GM21717 (cell line): ENCODE results near the gene PPA2.
"Not testable (repeated sequence)": the region's sequence is repeated elsewhere in the genome, so short reads cannot be mapped to it uniquely, and the experiment has no call there.

Experiments
- ATAC-seq: cut with Tn5 transposase; IDR thresholded peaks from one replicate; pipeline ENCODE4 v1.9.1; 2021; ENCODE audit warnings: mild to moderate bottlenecking, moderate library complexity; ENCODE audit not compliant: unreplicated experiment

PPA2 gene

GRCh38 chr4:105460306-105460705, 13.6 kb downstream of the PPA2 start:
- ATAC-seq = no peak

- ATAC-seq = not testable (repeated sequence)
These were observed 15.3 kb downstream of the PPA2 start for GRCh38 chr4:105458541-105458940.

DNA sequence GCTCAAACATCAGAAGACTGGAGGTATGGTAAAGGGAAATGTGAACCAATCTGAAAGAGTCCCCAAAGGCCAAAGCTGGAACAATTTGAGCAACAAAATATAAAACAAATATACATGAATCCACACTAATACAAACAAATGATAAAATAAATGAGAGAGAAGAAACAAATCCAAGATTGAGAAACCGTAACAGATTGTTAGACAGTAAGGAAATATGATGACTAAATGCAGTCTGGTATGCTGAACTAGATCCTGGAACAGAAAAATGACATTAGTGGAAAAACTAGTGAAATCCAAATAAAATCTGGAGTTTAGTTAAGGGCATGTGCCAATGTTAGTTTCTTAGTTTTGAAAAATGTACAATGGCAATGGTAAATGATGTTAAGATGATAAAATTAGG, 15.9 kb downstream of the PPA2 start:
- ATAC-seq = no peak

- no peak for ATAC-seq
These were observed 17.9 kb downstream of the PPA2 start for GRCh38 chr4:105455998-105456397.

DNA sequence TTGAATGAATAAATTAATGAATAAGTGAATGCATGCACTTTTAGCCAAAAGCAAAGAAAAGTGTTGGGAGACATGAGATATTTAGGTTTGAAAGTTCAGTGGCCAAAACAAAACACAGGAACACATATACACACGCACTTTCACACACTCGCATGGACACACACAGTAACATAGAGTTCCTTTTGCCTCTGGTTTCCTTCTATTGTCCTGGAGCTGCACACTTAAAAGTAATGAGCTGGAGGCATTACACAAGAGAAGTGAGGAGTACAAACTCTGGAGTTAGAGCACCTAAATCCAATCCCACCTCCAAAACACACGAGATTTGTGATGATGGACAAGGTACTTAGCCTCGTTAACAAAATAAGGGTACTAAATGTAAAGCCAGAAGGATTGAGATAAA, 18.7 kb downstream of the PPA2 start:
- ATAC-seq = no peak

GRCh38 chr4:105453550-105454205, 20.2 kb downstream of the PPA2 start:
- peak; percentile 92 for ATAC-seq

GRCh38 chr4:105451346-105451745, 22.5 kb downstream of the PPA2 start:
- no peak for ATAC-seq

DNA sequence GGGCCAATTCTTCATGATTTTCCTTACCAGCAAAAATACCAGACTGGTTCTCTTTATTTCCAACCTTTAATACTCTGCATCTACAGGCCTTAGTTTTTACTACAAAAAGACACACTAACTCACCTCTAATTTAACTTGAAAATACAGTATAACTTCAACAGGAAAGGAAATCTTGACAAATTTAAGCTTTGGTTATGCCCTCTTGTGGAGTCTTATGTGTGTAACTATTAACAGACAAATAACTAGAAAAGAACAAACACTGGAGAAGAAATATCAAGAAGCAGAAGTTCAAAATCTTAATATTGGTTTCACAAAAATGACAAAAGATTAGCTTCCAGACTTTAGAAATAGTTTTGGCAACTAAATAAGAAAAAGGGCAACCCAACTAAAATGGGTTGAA, 33.0 kb downstream of the PPA2 start:
- no peak for ATAC-seq

- ATAC-seq = no peak
These were observed 36.2 kb downstream of the PPA2 start for GRCh38 chr4:105437637-105438036.

DNA sequence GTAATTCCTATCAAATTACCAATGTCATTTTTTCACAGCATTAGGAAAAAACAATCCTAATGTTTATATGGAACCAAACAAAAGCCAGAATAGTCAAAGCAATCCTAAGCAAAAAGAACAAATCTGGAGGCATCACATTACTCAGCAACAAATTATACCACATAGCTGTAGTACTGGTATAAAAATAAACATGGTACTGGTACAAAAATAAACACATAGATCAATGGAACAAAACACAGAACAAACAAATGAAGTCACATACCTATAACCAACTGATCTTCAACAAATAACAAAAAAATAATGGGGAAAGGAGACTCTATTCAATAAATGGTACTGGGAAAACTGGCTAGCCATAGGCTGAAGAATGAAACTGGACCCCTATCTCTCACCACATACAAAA, 37.4 kb downstream of the PPA2 start:
- ATAC-seq = no peak

- ATAC-seq = no peak
These were observed 38.9 kb downstream of the PPA2 start for GRCh38 chr4:105434940-105435339.

GRCh38 chr4:105433421-105433820, 40.4 kb downstream of the PPA2 start:
- no peak for ATAC-seq

GRCh38 chr4:105432438-105432837, 41.4 kb downstream of the PPA2 start:
- ATAC-seq = no peak

GRCh38 chr4:105430811-105431210, 43.1 kb downstream of the PPA2 start:
- ATAC-seq = no peak

DNA sequence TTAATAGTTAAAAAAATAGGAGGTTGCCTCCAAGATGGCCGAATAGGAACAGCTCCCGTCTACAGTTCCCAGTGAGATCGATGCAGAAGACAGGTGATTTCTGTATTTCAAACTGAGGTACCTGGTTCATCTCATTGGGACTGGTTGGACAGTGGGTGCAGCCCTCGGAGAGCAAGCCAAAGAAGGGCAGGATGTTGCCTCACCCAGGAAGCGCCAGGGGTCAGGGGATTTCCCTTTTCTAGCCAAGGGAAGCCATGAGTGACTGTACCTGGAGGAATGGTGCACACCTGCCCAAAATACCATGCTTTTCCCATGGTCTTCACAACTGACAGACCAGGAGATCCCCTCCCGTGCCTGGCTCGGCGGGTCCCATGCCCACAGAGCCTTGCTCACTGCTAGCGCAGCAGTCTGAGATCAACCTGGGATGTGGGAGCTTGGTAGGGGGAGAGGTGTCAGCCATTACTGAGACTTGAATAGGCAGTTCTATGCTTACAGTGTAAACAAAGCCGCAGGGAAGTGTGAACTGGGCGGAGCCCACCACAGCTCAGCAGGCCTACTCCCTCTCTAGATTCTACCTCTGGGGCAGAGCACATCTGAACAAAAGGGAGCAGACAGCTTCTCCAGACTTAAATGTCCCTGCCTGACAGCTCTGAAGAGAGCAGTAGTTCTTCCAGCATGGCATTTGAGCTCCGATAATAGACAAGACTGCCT, 47.5 kb downstream of the PPA2 start:
- no peak for ATAC-seq

DNA sequence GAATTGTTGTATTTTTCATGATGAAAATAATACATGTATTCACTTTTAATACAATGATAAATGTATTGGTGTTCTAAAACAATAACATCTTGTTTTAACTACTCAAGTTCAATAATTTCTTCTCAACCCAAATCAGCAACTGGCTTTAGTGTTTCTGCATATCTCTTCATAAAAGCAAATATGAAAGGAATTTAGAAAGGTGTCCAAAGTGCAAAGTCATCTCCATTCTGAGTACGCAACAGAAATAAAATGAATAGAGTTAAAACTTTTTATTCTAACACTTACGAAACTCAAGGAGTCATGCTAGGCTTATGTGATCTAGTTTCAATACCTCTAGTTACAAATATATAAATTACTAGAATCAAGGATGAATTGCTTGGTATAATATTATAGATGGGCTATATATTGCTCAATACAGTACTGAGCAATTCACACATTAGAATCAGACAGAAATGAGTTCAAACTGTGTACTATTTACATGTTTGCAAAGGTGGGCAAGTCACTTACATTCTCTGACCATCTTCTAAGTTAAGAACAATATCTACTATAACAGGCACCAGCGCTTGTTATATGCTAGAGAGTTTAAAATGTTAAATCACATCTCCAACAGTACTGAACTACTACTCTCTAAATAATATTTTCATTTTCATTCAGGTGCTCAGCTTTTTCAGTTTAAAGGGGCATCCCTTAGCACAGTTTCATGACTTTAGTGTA, 51.5 kb downstream of the PPA2 start:
- no peak for ATAC-seq

GRCh38 chr4:105417624-105418023, 56.2 kb downstream of the PPA2 start:
- ATAC-seq = no peak

GRCh38 chr4:105415281-105415744, 58.5 kb downstream of the PPA2 start:
- no peak for ATAC-seq

GRCh38 chr4:105414316-105414715, 59.5 kb downstream of the PPA2 start:
- no peak for ATAC-seq

DNA sequence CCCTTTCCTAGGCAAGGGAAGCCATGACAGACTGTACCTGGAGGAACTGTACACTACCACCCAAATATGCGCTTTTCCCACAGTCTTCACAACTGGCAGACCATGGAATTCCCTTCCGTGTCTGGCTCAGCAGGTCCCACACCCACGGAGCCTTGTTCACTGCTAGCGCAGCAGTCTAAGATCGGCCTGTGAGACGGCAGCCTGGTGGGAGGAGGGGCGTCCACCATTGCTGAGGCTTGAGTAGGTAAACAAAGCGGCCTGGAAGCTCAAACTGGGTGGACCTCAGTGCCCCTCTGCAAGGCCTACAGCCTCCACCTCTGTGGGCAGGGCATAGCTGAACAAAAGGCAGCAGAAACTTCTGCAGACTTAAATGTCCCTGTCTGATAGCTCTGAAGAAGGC, 64.7 kb downstream of the PPA2 start:
- ATAC-seq = not testable (repeated sequence)

GRCh38 chr4:105400901-105401677, 72.8 kb downstream of the PPA2 start:
- ATAC-seq = no peak
